ENCODE results near the gene NOS1. TPM values are rescaled to one million over a fixed set of nuclear protein-coding genes. Genes with fewer than 3 reads are reported as not detected.

Gene NOS1
- total and polyA plus RNA-seq, 2 donors (not counting 3 experiments of a cell fraction or from before 2014, with no cell fraction given), result not detected

DNA sequence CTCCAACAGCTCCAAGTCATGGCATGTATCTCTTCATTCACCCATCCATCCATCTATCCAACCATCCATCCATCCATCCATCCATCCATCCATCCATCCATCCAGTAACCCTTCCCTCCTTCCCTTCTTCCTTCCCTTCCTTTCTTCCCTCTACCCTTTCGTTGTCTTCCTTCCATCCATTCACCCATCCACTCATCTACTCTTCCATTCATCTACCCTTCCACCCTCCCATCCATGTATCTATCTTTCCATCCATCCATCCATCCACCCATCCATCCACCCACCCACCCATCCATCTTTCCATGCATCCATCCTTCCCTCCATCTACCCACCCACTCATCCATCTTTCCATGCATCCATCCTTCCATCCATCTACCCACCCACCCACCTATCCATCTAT lies 117.9 kb downstream of the NOS1 start:
- dilution Hi-C loops (cut with MboI; ENCODE audit: extremely low pct_ligation_motif_present, low sequenced_read_pairs), result no loop called here
- CTCF ChIA-PET, result no interaction called here

GRCh38 chr12:117241697-117242096 lies 119.7 kb downstream of the NOS1 start:
- Histone ChIP-seq H4K20me1 (replicated peaks; ENCODE audit: control insufficient read depth, extremely low read depth, insufficient read depth, low read length) (no peaks in the 10 kb centered on the region), H3K4me1 (ENCODE audit: control insufficient read depth, extremely low read depth, insufficient read depth, low read length) (no peaks in the 10 kb centered on the region), H3K36me3 (ENCODE audit: control insufficient read depth in 2 of 2, extremely low read depth in 1 of 2, insufficient read depth in 2 of 2, low read length in 2 of 2) (no peaks in the 10 kb centered on the region), H3K27me3 (ENCODE audit: control insufficient read depth in 2 of 2, insufficient read depth in 2 of 2, low read length in 2 of 2) (no peaks in the 10 kb centered on the region), H3K27ac (ENCODE audit: insufficient read depth, low read depth, low read length) (no peak overlapping the region), H3K9me3 (replicated peaks; ENCODE audit: control insufficient read depth, insufficient read depth, low read length) (no peaks in the 10 kb centered on the region), H3K4me2 (ENCODE audit: insufficient read depth, low read length) (no peak overlapping the region), H3K4me3 (replicated peaks in 1 of 3; ENCODE audit: insufficient read depth in 1 of 3, low read depth in 1 of 3, low read length in 3 of 3) (no peak overlapping the region), H3K79me2 (ENCODE audit: control insufficient read depth, insufficient read depth, low read length) (no peaks in the 10 kb centered on the region), H2AFZ (ENCODE audit: low read depth, low read length) (no peak overlapping the region), H3K9me1 (replicated peaks; ENCODE audit: control insufficient read depth, extremely low read depth, insufficient read depth, low read length) (no peaks in the 10 kb centered on the region), H3K9ac (replicated peaks; ENCODE audit: extremely low read depth, insufficient read depth, low read length) (no peak overlapping the region)
- ChIA-PET CTCF (interaction anchor here (1.2 to 1.4 kb wide), 2 partner anchors 125 to 608 kb away, joined by 3 to 5 read pairs; no protein-coding TSS in a partner anchor), POLR2A (no interaction called here)
- intact Hi-C loops (cut with micrococcal nuclease) (no loop called here), dilution Hi-C loops (cut with MboI; ENCODE audit: extremely low pct_ligation_motif_present, low sequenced_read_pairs) (no loop called here)
- BruUV-seq (replicated peaks), result no TSS peak
- DNase-seq (ENCODE audit: low read depth, low spot score) (no peak), FAIRE-seq (no peak)
- TF ChIP-seq POLR2A (IDR thresholded peaks at IDR 0.05; ENCODE audit: low read depth, low read length) (no peak), MYC (IDR thresholded peaks at IDR 0.05; ENCODE audit: low read depth, low read length) (no peak), GATA2 (IDR thresholded peaks at IDR 0.05; ENCODE audit: insufficient read depth, insufficient read length, low read depth, low read length) (no peak), POLR2AphosphoS5 (IDR thresholded peaks at IDR 0.05; ENCODE audit: insufficient read depth, low read depth, low read length) (no peak), EZH2 (IDR thresholded peaks at IDR 0.05; ENCODE audit: borderline replicate concordance, low read depth, low read length, severe bottlenecking) (no peak), JUN (IDR thresholded peaks at IDR 0.05; ENCODE audit: borderline replicate concordance, insufficient read depth, insufficient read length, low read depth) (no peak), FOS (IDR thresholded peaks at IDR 0.05; ENCODE audit: borderline replicate concordance, insufficient read depth, low read length) (no peak)
- TF ChIP-seq, protein P1, sequence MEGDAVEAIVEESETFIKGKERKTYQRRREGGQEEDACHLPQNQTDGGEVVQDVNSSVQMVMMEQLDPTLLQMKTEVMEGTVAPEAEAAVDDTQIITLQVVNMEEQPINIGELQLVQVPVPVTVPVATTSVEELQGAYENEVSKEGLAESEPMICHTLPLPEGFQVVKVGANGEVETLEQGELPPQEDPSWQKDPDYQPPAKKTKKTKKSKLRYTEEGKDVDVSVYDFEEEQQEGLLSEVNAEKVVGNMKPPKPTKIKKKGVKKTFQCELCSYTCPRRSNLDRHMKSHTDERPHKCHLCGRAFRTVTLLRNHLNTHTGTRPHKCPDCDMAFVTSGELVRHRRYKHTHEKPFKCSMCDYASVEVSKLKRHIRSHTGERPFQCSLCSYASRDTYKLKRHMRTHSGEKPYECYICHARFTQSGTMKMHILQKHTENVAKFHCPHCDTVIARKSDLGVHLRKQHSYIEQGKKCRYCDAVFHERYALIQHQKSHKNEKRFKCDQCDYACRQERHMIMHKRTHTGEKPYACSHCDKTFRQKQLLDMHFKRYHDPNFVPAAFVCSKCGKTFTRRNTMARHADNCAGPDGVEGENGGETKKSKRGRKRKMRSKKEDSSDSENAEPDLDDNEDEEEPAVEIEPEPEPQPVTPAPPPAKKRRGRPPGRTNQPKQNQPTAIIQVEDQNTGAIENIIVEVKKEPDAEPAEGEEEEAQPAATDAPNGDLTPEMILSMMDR (IDR thresholded peaks at IDR 0.05; ENCODE audit: extremely low read depth in 1 of 2, insufficient read depth in 1 of 2, low read depth in 1 of 2, low read length in 2 of 2), result no peak
- TF ChIP-seq, protein P2, sequence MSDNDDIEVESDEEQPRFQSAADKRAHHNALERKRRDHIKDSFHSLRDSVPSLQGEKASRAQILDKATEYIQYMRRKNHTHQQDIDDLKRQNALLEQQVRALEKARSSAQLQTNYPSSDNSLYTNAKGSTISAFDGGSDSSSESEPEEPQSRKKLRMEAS (IDR thresholded peaks at IDR 0.05; ENCODE audit: insufficient read depth, insufficient read length), result no peak

More for the DNA sequence above, 117.9 kb downstream of the NOS1 start:
- Histone ChIP-seq H3K9me1 (replicated peaks; ENCODE audit: control insufficient read depth, extremely low read depth, insufficient read depth, low read length) (no peaks in the 10 kb centered on the region), H3K27ac (ENCODE audit: insufficient read depth, low read depth, low read length) (no peak overlapping the region), H3K4me2 (ENCODE audit: insufficient read depth, low read length) (no peak overlapping the region), H3K27me3 (ENCODE audit: control insufficient read depth in 2 of 2, insufficient read depth in 2 of 2, low read length in 2 of 2) (no peaks in the 10 kb centered on the region), H4K20me1 (replicated peaks; ENCODE audit: control insufficient read depth, extremely low read depth, insufficient read depth, low read length) (no peaks in the 10 kb centered on the region), H3K36me3 (ENCODE audit: control insufficient read depth in 2 of 2, extremely low read depth in 1 of 2, insufficient read depth in 2 of 2, low read length in 2 of 2) (no peaks in the 10 kb centered on the region), H3K9ac (replicated peaks; ENCODE audit: extremely low read depth, insufficient read depth, low read length) (no peak overlapping the region), H2AFZ (ENCODE audit: low read depth, low read length) (no peak overlapping the region), H3K4me1 (ENCODE audit: control insufficient read depth, extremely low read depth, insufficient read depth, low read length) (no peaks in the 10 kb centered on the region), H3K9me3 (replicated peaks; ENCODE audit: control insufficient read depth, insufficient read depth, low read length) (no peaks in the 10 kb centered on the region), H3K79me2 (ENCODE audit: control insufficient read depth, insufficient read depth, low read length) (no peaks in the 10 kb centered on the region), H3K4me3 (replicated peaks in 1 of 3; ENCODE audit: insufficient read depth in 1 of 3, low read depth in 1 of 3, low read length in 3 of 3) (no peak overlapping the region)
- intact Hi-C loops (cut with micrococcal nuclease), result no loop called here
- TF ChIP-seq GATA2 (IDR thresholded peaks at IDR 0.05; ENCODE audit: insufficient read depth, insufficient read length, low read depth, low read length) (no peak), FOS (IDR thresholded peaks at IDR 0.05; ENCODE audit: borderline replicate concordance, insufficient read depth, low read length) (no peak), EZH2 (IDR thresholded peaks at IDR 0.05; ENCODE audit: borderline replicate concordance, low read depth, low read length, severe bottlenecking) (no peak)
- FAIRE-seq (no peak), DNase-seq (ENCODE audit: low read depth, low spot score) (no peak)
- no TSS peak for BruUV-seq (replicated peaks)
- POLR2A ChIA-PET, result no interaction called here

Measured in endothelial cell of umbilical vein (primary cell).